K562 (cell line): ENCODE data around the gene DTYMK.

Source experiments
- CEBPZ ChIP-seq: fragments of 150-350 bp; IDR thresholded peaks from 2 replicates; pipeline ENCODE4 v1.6.1; 2014; ENCODE audit warnings: low read depth, mild to moderate bottlenecking, low read length, borderline replicate concordance
- CTCF ChIP-seq, 3 experiments: IDR thresholded peaks in 2 of 3; conservative IDR thresholded peaks in 1 of 3; 2 replicates each; pipeline ENCODE4 v1.5.1; 2011 to 2012; ENCODE audit warnings: low read length in 3 of 3, mild to moderate bottlenecking in 3 of 3, control low read depth in 2 of 3, improper control_type of control experiment in 1 of 3, inconsistent platforms in 1 of 3, low read depth in 1 of 3, mixed read lengths in 1 of 3, moderate library complexity in 1 of 3; ENCODE audit not compliant: insufficient read depth in 2 of 3
- EZH2 ChIP-seq: IDR thresholded peaks from 2 replicates; pipeline ENCODE4 v1.6.1; 2012; ENCODE audit warnings: low read depth, mild to moderate bottlenecking, inconsistent platforms, low read length, borderline replicate concordance
- FOXA1 ChIP-seq: fragments of 450-650 bp; IDR thresholded peaks from 2 replicates; pipeline ENCODE4 v1.6.1; 2016; ENCODE audit warnings: mild to moderate bottlenecking, borderline replicate concordance
- GABPA ChIP-seq: fragments of 200-800 bp; sonication (Bioruptor generic); conservative IDR thresholded peaks from 2 replicates; pipeline ENCODE4 v1.6.1; 2016; ENCODE audit warnings: low read depth, missing genetic modification characterization, missing compliant biosample characterization
- GATAD2A ChIP-seq: fragments of 450-650 bp; IDR thresholded peaks from 2 replicates; pipeline ENCODE4 v1.6.1; 2017
- JUNB ChIP-seq: fragments of 450-650 bp; formaldehyde crosslinking; conservative IDR thresholded peaks from 2 replicates; pipeline ENCODE4 v1.4.0; 2020; ENCODE audit warnings: mild to moderate bottlenecking
- POLR2AphosphoS5 ChIP-seq: IDR thresholded peaks from 2 replicates; pipeline ENCODE4 v1.6.1; 2011; ENCODE audit warnings: mild to moderate bottlenecking, low read depth, low read length, moderate library complexity; ENCODE audit not compliant: control insufficient read depth, insufficient read depth
- RAD51 ChIP-seq: fragments of 450-650 bp; IDR thresholded peaks from 2 replicates; pipeline ENCODE4 v1.7.1; 2016; ENCODE audit warnings: low read depth, mild to moderate bottlenecking, borderline replicate concordance
- SP2 ChIP-seq: IDR thresholded peaks from 2 replicates; pipeline ENCODE4 v1.6.1; 2011; ENCODE audit warnings: mild to moderate bottlenecking, low read depth, low read length, moderate library complexity; ENCODE audit not compliant: poor library complexity, severe bottlenecking; ENCODE audit errors: extremely low read depth
- ZBTB17 ChIP-seq: fragments of 450-650 bp; formaldehyde crosslinking; IDR thresholded peaks from 2 replicates; pipeline ENCODE4 v1.4.0; 2020; ENCODE audit warnings: mild to moderate bottlenecking
- ZNF589 ChIP-seq: fragments of 200-800 bp; sonication (Bioruptor generic); IDR thresholded peaks from 2 replicates; pipeline ENCODE4 v1.6.1; 2016; ENCODE audit warnings: low read depth, missing genetic modification characterization, missing compliant biosample characterization

- TF ChIP-seq JUNB (CRISPR knock-in tag) (no peak), CTCF (IDR thresholded peaks at IDR 0.05 in 2 of 3, conservative IDR thresholded peaks at IDR 0.05 in 1 of 3; ENCODE audit: insufficient read depth in 2 of 3, low read depth in 1 of 3, low read length in 3 of 3) (no peak; a peak in 1 of 6 replicates), ZNF589 (no peak), ZBTB17 (CRISPR knock-in tag) (no peak), POLR2AphosphoS5 (no peak), RAD51 (no peak), EZH2 (no peak), GATAD2A (no peak), SP2 (no peak), GABPA (no peak), CEBPZ (no peak), FOXA1 (no peak)
Observed at GRCh38 chr2:241665731-241666440, 20.7 kb downstream of the DTYMK start.
